ENCODE measurements around the gene ZNF343.
A peak's percentile ranks its signal among the peaks of the same experiment; 100 is the strongest.

Gene ZNF343

DNA sequence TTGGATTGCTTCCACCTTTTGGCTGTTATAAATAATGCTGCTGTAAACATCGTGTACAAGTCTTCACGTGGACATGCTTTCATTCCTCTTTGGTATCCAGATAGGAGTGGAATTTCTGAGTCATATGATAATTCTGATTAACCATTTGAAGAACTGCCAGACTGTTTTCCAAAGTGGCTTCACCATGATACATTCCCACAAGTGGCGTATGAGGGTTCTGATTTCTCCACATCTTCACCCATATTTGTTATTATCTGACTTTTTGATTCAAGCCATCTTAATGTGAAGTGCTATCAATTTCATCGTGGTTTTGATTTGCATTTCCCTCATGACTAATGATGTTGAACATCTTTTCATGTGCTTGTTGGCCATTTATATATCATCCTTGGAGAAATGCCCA lies 35.2 kb downstream of the ZNF343 start:
- DNase-seq (ENCODE audit: low read depth, low spot score): peak; percentile 74

DNA sequence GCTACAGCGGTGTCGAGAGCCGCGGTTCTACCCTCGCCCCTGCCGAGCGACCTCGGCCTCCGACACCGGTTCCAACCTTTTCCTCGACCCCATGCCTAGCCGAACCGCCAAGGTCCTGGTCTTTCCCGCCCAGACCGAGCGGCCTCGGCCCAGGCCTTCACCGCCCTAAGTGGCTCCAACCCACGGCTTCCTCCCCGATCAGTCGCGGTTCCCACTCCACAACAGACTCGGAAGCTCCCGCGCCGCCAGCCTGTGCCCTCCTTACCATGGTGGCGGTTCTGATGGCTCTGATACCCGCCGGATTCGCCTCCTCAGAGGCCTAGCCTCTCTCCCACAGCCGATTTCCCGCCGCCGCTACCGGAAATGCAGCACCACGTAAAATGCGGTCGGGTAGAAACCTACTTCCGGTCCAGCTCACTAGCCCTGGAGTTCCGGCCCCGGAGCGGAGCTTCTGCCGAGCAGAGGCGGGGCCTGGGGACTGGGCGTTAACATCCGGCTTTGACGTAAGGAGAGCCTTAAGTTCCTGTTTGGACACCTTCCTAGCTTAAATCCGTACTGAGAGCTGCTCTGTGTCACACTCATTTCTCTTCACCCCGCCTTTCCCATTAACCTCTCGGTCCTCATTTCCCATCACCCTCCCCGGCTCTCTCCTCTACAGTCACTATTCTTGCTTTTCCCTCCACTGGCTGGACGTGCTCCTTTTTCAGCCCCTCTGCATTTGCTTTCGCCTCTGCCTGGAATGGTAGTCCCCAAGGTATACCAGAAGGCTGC lies 38.1 kb downstream of the ZNF343 start, which contains the start of gene SNRPB:
Gene SNRPB, minus strand, starts transcription at position 367 of the 771 bp plus-strand sequence. Its CDS starts 99 bp downstream, at position 268.
- DNase-seq (ENCODE audit: low read depth, low spot score): peak; percentile 99

DNA sequence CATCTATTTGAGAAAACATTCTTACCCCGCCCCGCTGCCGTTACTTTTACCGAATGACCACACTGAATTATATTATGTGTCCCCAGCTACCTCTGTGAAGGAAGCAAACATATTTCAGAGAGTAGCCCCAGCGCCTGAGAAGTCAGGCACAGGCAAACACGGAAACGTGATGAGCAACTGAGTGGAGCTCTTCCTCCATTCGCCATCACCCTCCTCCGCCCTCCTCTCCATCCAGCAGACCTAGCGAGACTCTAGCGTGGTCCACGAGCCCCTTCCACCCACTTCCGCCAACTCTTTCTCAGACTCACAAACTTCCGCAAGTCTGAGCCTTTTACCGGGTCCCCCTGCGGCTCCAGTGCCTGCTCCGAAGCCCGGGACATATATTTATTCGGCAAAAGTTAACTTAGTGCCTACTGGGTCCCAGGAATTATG lies 38.7 kb downstream of the ZNF343 start:
- peak; percentile 58 for DNase-seq (ENCODE audit: low read depth, low spot score)

DNA sequence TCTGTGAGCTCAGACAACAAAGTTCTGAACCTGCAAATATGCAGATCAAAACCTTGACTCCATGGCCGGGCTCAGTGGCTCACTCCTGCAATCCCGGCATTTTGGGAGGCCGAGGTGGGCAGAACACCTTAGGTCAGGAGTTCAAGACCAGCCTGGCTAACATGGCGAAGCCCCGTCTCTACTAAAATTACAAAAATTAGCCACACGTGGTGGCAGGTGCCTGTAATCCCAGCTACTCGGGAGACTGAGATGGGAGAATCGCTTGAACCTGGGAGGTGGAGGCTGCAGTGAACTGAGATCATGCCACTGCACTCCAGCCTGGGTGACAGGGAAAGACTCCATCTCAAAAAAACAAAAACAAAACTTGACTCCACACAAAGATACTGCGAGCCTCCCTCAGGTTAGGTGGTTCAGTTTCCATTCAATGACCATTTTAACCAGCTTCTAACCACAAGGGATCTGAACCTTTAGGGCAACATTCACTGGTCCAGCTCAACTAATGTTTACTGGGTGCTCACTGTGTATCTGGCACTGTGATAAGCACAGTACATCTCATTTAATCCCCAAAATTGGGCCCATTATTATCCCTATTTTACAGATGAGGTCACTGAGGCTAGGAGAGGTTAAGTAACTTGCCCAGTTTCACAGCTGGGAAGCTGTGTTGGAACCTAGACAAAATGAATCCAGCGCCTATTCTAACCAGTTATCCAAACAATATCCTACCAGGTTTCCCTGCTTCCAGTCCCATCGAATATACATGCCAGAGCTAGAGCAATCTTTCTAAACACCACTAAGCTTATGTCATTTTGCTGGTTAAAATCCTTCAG lies 39.9 kb downstream of the ZNF343 start:
- peak; percentile 4 for DNase-seq (ENCODE audit: low read depth, low spot score)

DNA sequence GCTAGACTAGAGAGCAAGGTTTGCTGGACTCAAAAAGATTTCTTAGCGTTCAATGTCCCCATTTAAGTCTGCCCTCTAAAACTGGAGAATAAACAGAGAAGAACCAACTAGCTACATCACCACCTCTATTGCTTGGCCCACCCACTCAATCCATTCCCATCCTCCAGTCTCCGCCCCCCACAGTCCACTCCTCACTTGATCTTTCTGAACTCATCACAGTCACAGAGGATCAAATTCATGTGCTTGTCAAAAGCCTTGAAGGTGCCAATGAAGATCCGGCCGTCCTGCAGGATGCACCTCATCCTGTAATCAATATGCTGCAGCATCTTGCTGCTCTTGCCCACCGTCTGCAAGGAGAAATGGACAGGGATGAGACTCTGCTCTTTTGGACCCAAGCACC lies 41.3 kb downstream of the ZNF343 start:
- no peak for DNase-seq (ENCODE audit: low read depth, low spot score)

DNA sequence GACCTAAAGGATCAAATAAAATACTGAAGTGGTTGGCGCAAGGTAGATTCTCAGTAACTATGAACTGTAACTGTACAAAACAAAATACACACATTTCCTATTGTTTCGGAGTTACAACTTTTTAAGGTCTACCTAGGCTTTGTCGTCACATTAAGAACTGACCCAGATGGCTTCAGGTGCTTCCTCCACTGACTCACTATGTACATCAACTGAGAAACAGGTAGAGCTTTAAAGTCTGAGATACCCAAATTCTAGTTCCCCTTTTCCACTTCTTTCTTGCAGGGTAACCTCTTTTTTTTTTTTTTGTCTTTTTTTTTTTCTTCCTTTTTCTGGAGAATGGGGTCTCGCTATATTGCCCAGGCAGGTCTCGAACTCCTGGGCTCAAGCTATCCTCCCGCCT lies 43.6 kb downstream of the ZNF343 start:
- DNase-seq (ENCODE audit: low read depth, low spot score): no peak

DNA sequence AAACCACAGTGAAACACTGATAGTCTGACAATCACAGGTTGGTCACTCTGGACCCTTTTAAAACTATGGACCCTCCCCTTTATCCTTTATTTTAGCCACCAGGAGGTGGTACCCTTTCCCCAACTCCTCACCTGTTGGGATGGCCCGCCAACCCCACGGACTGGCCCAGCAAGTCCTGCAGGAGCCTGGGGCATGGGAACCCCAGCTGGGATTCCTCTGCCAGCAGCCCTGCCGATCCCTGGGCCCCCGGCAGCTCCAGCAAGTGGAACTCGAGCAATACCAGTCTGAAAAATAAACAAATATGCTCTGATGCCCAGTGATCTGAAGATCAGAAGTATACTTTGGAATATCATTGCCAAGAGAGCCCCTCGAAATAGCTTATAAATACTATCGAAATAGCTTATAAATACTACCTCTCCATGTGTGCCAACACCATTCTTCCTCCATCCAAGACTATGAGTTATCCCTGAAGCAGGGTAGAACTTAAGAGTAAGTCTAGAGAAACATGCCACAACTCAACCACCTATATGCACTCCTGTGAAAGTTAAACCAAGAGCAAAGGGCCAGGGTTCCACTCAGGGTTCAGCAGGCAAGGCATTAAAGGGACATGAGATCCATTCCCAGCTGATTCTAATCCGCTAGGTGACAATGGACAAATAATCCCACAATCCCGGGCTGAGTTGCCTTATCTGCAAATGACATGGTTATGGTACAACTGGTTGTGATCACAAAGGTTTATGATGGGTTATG lies 44.9 kb downstream of the ZNF343 start:
- no peak for DNase-seq (ENCODE audit: low read depth, low spot score)

DNA sequence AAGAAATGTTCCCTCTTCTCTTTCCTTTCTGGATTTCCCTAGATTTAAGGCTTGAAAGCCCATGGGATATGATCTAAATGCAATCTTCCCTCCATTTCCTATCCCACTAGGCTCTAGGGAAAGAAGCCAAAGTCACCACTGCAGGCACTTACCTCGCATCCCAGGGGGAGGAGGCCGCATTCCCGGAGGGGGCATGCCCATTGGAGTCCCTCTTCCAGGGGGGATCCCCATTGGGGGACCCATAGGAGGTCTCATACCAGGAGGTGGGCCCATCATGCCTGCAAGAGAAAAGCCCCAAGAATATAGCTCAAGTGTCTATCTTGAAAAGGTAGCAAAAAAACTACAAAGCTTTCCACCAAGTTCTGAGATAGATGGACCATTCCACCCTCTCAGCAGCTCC lies 46.2 kb downstream of the ZNF343 start:
- DNase-seq (ENCODE audit: low read depth, low spot score): no peak

DNA sequence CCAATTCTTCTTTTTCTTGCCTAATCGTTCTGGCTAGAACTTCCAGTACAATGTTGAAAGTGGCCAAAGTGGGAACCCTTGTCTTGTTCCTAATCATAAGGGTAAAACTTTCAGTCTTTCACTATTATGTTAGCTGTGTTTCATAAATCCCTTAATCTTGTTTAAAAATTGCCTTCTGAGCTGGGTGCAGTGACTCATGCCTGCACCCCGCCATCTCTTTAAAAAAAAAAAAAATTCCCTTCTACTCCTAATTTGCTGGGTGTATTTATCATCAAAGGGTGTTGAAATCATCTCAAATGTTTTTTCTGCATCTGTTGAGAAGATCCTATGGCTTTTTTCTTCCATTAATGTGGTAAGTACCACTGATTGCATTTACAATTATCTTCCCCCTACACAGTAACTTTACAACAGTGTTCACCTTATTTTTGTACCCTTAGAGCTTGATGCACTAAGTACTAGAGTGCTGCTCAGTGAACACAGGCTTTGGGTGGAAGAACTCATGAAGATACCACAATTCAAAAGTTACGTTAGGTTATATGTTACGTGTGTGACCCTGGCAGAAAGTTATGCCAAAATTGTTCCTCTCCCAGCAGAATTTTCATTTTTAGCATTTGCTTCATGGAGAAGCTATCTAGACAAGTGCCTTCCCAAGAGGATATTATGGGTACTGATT lies 47.8 kb downstream of the ZNF343 start:
- DNase-seq (ENCODE audit: low read depth, low spot score): no peak

DNA sequence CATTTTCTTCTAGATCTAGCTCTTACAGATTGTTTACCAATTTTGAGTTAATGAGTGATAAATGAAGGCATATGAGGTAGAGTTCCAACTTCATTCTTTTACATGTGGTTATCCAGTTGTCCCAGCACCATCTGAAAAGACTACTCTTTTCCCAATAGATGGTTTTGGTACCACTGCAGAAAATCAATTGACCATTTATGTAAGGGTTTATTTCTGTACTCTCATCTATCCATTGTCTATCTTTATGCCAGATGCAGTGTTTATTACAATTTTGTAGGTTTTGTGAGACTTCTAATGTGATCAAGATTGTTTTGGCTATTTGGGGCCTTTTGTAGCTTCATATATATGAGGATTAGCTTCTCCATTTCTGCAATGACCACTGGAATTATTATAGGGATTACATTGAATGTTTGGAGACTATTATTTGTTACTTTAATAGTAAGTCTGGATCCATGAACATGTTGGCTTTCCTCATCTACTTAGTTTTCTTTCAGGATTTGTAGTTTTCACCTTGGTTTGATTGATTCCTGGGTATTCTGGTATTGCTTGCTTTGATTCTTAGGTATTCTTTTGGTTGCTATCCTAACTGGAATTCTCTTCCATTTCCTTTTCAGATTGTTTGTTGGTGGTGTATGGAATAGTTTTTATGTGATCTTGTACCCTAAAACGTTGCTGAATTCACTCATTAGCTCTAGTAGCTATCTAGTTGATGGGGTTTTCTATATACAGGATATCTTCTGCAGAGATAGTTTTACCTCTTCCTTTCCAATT lies 48.5 kb downstream of the ZNF343 start:
- DNase-seq (ENCODE audit: low read depth, low spot score): no peak

DNA sequence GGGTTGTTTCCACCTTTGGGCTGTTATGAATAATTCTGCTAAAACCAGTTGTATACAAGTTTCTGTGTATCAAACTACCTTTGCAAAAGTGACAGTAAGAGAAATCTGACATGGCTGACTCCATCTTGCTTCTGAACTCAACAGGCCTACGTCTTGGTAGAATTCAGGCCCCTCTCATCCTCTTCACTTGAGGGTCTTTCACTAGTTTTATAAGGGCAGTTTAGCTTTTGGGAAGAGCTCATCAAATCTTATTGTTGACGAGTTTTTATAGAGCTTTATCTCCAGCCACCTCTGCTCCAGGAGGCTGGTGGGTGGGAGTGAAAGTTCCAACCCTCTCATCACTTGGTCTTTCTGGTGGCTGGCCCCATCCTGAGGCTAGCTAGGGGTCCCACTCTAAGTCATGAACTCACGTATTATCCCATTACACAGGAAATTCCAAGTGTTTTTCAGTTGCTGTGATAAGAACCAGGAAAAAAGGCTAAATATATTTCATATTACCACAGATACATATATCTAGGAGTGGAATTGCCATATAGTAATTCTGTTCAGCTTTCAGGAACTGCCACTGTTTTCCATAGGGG lies 49.7 kb downstream of the ZNF343 start:
- no peak for DNase-seq (ENCODE audit: low read depth, low spot score)

DNA sequence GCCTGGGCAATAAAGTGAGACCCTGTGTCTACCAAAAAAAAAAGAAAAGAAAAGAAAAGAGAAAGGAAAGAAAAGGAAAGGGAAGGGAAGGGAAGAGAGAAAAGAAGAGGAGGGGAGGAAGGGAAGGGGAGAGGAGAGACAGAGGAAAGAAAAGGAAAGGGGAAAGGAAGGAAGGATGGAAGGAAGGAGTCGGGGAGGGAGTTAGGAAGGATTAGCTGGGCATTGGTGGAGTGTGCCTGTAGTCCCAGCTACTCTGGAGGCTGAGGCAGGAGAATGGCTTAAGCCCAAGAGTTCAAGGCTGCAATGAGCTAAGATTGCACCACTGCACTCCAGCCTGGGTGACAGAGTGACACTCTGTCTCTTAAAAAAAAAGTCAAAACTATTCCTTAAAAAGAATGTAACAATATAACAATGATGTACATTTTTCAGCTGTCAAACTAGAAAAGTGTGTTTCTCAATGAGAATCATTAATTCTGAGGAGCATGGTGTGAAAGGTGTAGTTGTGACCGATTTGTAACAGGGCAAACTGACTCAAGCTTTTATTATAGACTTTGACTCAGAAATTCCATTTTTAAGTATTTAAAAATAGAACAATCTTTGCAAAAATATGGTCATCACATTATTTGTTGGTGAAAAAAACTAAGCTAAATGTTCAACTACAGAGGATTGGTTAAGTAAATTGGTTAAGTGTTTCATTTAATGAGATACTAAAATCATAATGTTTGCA lies 52.8 kb downstream of the ZNF343 start:
- DNase-seq (ENCODE audit: low read depth, low spot score): no peak

DNA sequence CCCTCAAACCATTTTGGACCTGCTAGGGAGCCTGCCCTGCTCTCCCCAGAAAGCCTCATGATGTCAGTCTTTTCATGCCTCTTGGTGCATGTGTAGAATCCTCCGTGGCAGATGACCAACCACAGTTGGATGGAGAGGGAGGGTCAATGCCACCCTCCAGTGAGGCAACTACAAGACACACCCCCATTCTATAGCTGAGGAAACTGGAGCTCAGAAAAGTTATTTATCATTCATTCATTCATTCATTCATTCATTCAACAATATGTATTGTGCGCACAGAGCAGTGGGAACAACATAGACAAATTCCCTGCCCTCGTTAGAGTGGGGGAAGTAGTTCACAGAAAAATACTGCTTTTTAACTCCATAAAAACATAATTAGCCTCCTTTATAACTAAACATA lies 54.9 kb downstream of the ZNF343 start:
- no peak for DNase-seq (ENCODE audit: low read depth, low spot score)

DNA sequence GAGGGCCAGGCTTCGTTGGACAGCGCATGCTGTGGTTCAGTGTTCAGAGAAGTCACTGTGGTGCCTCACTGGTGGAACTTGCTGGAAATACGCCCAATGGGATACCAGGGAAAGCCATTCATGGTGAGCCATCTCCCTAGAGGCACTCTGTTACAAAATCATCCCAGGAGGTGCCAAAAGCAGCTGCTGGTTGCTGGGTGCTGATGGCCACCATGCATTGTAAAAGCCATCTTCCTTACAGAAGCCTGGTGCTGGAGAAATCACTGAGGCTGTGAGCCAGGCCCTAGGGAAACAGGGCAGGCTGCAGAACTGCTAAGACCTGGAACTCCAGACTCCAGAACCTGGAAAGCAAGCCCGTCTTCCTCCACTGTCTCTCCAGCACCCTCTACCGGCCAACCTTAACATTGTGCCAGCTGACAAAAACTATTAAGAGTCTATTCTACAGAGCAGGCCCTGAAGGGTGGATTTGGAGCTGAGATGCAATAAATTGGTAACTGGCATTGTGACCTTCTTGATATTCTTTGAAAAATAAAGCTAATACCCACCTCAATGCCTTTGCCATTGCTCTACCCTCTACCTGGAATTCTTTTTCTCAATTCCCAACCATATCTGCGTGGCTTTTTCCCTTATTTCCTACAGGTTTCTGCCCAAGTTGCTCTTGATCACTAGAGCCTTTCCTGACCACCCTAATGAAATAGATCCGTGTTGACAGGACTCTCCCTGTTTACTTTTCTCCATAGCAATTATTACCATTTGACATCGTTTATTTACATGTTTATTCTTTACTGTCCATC lies 56.6 kb downstream of the ZNF343 start:
- DNase-seq (ENCODE audit: low read depth, low spot score): peak; percentile 75

DNA sequence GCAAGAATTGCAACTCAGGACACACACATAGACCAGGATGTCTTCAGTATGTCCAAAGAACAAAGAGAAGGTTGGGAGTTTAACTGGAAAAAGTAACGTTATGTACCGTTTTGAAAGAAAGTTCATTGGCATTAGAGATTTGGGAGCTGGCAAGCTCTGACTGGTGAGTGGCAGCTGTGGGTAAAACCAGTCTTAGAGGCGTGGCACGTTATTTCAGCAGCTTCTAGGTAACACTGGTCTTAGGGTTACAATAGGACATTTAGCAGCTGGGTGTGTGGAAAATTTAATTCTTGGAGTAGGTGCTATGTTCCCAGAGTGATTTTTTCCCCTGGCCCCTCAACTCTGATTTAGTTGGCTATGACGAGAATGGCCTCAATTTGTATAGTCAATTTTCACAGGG lies 57.3 kb downstream of the ZNF343 start:
- no peak for DNase-seq (ENCODE audit: low read depth, low spot score)

DNA sequence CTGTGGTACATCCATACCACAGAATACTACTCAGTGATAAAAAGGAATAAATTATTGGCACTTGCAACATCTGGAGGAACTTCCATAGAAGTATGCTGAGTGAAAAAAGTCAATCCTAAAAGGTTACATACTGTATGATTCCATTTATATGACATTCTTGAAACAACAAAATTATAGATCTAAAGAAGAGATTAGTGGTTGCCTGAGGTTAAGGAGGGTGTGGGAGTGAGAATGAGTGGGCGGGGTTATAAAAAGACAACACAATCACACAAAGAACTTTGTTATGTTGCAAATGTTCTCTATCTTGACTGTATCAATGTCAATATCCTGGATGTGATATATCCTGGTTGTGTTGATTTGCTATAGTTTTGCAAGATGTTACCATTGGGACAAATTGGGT lies 59.3 kb downstream of the ZNF343 start:
- DNase-seq (ENCODE audit: low read depth, low spot score): no peak

DNA sequence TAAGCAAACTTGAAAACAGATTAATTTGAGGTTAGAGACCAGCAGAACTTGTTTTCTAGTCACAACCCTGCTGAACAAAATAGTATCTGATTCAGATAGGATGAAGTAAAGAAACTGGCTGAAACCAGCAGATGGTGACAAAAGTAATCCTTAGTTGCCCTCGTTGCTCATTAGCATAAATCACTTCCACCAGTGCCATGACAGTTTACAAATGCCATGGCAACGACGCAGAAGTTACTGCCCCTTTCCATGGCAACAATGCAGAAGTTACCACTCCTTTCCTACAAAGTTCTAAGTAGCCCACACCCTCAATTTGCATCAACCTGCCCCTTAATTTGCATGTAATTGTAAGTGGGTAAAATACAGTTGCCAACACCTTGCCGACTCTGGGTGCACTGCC lies 61.9 kb downstream of the ZNF343 start:
- DNase-seq (ENCODE audit: low read depth, low spot score): no peak
